ENCODE data around the gene BLOC1S3.

The BLOC1S3 gene

DNA sequence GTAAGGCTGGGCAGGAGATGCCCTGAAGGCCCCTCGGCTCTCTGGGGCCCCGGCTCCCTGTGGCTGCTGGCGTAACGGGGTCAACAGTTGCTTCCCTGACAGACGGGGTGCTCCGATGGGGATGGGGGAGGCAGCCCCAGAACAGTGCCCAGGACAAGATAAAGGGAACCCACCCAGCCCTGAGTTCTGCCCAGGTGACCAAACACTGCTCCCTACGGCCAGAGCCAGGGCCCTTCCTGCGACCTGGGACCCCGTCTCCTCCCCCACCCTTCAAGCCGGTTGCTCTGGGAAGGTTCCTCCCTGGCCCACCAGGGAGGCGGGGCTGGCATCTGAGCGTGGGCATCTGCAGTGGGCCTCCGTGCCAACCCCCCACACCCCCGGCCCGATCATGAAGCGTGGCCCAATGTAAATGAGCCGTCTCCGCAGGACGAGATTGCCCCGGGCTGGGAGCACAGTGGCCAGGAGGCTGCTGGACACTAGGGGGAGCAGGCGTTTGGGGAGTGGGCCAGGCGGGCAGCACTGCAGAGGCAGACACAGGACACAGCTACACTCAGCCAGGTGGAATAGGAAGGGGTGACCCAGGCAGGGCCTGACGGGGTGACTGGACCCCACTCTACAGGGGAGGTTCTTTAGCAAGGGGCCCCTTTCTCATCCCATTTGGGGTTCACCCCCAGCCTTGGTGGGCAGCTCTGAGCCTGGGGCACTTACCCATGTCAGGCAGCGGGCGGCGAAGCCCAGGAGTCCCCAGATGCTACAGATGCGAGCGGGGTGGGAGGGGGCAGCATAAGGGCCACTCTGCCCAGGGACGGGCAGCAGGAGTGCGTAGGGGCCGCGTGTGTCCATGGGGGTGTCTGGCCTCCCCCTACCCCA, 16.6 kb upstream of the BLOC1S3 start:
- no peak for DNase-seq (ENCODE audit: low read depth, low spot score)

DNA sequence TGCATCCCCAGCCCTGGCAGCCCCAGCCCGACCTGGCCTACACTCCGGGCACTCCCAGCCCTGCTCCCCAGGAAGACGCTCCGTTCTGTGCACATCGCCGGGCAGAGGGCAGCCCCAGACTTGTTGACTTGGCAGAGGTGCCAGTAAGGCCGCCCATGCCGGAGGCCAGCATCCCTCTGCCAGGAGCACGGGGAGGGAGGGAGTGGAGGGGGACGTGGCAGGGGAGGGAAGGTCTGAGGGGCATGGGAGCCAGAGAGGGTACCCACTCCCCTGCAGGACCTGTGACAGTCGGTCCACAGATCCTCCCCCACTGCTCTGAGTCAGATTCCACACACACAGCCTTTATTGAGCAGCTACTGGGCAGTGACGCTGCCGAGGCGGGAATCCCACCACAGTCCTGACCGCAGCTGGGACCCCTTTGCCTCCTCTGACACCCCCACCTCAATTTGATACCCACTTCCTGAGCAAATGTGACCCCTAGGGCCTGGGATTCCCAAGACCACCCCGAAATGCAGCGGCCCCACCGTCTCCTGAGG, 15.9 kb upstream of the BLOC1S3 start:
- no peak for DNase-seq (ENCODE audit: low read depth, low spot score)

- DNase-seq (ENCODE audit: low read depth, low spot score), result no peak
These were observed 15.4 kb upstream of the BLOC1S3 start for GRCh38 chr19:45163156-45163555.

DNA sequence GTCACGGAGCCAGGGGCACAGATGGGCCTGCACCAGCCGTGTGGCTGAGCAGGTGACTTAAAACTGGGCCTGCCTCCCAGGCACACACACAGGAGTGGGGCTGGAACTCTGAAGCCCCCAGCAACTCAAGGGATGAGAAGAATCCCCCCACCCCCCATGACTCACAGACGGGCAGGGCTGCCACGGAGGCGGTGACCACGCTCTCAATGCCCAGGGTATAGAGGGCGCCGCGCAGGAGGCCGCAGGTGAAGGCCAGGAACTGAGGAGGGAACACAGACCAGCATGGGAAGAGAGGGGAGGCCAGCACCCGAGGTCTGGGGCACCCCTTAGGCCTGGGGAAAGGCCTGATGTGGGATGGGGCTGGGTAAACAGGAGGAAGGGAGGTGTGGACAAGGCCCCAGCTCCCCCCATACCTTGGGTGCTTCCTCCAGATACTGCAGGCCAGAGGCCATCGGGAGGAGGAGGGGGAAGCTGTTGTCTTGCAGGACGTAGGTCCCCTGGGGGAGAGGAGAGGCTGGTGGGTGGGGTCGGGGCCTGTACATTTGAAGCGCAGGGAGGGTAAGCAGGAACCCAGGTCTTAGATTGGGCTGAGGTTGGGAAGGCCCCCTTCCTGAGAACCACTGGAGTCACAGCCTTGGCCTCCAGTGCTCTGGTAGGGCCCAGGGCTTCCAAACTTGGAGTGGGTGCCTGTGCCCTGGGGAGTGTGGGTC, 14.7 kb upstream of the BLOC1S3 start:
- no peak for DNase-seq (ENCODE audit: low read depth, low spot score)

DNA sequence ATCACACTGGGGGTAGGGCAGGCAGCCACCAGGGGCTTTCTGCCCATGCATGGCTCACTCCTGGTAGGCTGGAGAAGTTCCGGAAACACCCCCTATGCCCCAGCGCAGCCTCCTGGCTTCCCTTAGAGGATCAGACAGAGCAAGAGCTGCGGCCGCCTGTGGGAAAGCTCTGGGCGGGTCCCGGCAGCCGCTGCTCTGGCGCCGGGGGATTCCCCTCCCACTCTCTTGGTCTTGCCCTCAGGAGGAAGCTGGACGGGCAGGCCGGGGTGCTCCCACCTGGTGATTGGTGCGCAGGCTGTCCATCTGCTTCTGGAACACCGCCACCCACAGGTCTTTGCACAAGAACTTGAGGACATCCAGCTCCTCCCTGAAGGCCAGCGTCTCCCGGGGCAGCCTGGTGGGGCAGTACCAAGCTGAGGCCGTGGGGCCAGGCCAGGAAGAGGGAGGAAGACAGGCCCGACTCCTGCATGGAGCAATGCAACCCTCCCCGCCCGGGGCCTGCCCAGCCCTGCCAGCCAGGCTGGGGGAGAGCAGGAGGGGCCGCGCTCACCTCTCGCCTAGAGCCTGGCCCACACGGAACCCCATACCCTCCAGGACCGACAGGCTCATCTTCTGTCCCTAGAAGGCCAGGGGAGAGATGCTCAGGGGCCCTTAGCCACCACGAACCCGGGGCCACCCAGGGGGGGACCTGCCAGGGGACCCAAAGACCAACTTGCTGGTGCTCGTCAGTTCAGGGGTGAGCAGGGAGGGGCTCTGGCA, 13.8 kb upstream of the BLOC1S3 start:
- no peak for DNase-seq (ENCODE audit: low read depth, low spot score)

- DNase-seq (ENCODE audit: low read depth, low spot score), result no peak
These were observed 11.8 kb upstream of the BLOC1S3 start for GRCh38 chr19:45166723-45167252.

GRCh38 chr19:45168767-45169351, 9.7 kb upstream of the BLOC1S3 start:
- no peak for DNase-seq (ENCODE audit: low read depth, low spot score)

GRCh38 chr19:45169602-45170001, 9.0 kb upstream of the BLOC1S3 start:
- DNase-seq (ENCODE audit: low read depth, low spot score), result no peak

DNA sequence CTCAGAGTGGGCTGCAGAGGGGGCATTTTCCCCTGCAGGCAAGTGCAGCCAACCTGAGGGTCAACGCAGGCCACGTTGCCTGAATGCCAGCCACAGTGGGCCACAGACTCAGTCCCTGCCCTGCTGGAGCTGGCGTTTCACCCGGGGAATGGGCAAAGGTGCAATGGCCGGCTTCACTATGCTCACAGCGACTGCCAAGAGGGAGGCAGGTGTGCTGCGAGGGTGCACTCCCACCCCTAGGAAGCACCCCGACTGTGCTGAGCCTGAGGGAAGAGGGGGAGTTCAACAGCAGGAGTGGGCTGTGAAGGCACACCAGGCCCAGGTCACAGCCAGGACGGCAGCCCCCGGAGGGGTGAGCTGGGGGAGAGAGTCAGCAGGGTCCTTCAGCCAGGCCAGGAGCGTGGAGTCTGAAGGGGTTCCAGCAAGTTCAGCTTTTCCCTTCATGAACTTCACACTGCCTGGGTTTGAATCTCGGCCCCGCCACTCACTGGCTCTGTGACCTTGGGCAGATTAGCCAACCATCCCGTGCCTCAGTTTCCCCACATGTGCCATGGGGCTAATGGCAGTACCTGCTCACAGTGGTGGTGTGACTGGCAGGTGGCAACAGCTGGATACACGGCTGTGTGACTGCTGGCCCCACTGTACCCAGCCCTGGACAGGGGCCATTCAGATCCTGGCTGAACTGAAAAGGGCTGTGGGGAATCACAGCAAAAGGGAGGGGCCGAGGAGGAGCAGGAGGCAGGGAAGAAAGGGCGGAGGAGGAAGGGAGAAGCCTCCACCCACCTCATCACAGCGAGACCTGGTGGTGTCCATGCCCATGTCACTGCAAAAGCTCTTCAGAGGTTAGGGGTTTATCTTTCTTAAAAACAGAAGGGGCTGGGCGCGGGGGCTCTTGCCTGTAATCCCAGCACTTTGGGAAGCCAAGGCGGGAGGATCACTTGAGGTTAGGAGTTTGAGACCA, 8.2 kb upstream of the BLOC1S3 start:
- DNase-seq (ENCODE audit: low read depth, low spot score), result no peak

- no peak for DNase-seq (ENCODE audit: low read depth, low spot score)
These were observed 7.4 kb upstream of the BLOC1S3 start for GRCh38 chr19:45171211-45171623.

DNA sequence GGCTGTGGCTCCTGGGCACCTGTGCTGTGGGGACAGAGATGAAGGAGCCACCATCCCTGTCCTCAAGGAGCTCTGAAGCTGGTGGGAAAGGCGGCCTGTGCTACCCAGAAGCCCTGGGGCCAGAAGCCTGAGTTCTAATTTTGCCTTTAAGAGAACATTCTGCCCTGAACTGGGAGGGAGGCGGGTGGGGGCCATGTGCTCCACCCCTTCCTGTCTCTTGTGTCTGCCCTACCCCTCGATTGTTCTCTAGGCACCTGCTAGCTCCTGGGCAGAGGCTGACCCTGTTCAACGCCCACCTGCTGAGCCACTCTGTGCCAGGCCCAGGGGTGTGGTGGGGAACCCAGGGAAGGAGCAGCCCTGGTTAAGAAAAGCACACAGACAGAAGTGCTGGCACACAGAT, 6.4 kb upstream of the BLOC1S3 start:
- DNase-seq (ENCODE audit: low read depth, low spot score), result no peak

DNA sequence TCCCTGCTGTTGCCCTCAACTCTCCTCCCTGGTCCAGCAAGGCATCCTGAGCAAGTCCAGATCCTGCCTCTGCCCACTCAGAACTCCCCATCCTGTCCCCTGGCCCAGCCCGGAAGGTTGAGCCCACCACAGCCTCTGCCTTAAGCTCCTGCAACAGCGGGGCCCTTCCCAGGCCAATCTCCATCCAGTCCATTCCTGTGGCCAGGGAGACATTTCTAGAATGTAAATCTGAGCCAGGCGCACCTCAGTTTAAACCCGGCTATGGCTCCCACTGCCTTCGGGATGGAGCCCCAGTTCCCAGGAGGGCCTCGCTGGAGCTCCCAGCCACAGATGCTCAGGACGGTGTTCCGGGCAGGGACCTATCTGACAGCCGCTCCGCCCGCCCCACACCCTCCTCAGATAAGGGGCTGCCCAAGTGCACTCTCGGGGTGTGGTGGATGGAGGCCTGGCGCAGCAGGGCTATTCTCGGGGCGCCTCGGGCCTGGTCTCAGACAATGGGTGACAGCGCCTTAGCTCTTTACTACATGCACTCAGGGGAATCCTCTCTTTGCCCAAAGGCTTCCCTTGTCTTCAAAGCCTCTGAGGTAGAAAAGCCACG, 5.9 kb upstream of the BLOC1S3 start:
- DNase-seq (ENCODE audit: low read depth, low spot score), result no peak

DNA sequence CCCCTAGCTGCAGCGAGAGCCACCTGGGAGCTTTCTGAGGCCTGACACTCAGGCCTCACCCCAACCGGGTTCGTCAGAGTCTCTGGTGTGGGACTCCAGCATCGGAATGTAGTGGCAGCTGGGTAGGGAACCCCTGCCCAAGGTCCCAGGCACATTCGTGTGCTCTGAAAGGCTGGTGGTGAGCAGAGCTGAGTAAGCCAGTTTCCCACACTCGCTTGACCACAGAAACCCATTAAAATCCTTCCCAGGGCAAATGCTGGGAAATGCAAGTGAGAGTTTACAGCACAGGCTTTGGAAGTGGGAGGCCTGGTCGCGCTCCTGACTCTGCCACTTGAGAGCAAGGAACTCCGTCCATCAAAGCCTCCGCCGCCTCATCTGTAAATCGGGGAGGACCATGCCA, 4.8 kb upstream of the BLOC1S3 start:
- DNase-seq (ENCODE audit: low read depth, low spot score), result no peak

DNA sequence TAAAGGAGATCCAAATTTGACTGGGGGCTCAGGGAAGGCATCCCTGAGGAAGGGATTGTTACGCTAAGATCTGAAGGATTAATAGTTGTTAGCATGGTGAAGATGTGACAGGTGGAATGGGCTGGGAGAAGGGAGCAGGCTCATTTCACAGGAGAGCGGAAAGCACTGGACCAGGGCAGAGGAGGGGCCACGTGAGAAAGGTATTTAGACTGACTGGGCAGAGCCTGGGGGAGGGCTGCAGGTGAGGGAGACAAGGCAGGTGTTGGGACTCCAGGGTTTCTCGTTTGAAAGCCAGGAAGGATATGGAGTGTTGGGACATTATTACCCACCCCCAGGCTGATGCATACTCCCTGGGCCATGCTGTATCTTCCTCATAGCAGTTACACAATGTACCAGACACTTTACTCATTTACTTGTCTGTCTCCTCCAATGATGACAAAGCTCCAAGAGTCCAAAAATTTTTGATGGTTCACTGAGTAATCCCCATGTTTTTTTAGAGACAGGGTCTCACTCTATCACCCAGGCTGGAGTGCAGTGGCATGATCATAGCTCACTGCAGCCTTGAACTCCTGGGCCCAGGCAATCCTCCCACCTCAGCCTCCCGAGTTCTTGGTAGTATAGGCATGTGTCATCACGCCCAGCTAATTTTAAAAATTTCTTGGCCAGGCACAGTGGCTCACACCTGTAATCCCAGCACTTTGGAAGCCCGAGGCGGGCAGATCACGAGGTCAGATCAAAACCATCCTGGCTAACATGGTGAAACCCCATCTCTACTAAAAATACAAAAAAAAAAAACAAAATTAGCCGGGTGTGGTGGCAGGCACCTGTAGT, 2.9 kb upstream of the BLOC1S3 start:
- no peak for DNase-seq (ENCODE audit: low read depth, low spot score)

- DNase-seq (ENCODE audit: low read depth, low spot score), result no peak
These were observed 745 bp upstream of the BLOC1S3 start, which contains the start of gene TRAPPC6A for GRCh38 chr19:45177817-45178261. TRAPPC6A (minus strand) TSS chr19:45178237; CDS start chr19:45178218, 19 bp downstream.

DNA sequence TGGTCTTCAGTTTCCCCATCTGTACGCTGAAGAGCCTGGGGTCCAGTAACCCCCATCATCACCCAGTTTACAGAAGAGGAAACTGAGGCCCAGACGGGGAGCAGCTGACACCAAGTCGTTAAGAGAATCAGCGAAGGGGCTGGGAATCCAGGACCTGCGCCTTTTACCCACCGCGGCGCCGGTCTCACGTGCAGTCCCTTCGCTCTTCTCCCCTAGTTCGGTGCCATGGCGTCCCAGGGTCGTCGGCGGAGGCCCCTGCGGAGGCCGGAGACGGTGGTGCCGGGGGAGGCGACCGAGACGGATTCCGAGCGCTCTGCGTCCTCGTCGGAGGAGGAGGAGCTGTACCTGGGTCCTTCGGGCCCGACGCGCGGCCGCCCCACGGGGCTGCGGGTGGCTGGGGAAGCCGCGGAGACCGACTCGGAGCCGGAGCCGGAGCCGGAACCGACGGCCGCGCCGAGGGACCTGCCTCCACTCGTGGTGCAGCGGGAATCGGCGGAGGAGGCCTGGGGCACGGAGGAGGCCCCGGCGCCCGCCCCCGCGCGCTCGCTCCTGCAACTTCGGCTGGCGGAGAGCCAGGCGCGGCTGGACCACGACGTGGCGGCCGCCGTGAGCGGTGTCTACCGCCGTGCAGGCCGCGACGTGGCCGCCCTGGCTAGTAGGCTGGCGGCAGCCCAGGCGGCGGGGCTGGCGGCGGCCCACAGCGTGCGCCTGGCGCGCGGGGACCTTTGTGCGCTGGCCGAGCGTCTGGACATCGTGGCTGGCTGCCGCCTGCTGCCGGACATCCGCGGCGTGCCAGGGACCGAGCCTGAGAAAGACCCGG, 698 bp downstream of the BLOC1S3 start:
- DNase-seq (ENCODE audit: low read depth, low spot score), result no peak

DNA sequence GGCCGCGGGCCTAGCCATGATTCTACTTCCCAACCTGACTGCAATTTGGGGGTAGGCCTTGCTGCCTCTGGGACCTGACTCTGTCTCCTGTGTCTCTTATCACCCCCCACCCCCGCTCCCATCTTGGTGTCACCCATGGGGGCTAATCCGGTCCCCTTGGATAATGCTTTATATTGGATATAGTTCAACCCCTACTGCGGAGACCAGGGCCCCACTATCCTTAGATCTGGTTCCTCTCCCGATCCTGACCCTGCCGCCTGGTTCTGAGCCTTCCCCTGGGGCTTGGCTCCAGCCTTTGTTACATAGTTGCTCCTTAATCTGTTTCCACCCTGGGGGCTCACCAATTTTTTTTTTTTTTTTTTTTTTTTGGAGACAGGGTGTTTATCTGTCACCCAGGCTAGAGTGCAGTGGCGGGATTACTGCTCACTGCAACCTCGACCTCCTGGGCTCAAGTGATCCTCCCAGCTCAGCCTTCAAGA, 1.3 kb downstream of the BLOC1S3 start:
- no peak for DNase-seq (ENCODE audit: low read depth, low spot score)

DNA sequence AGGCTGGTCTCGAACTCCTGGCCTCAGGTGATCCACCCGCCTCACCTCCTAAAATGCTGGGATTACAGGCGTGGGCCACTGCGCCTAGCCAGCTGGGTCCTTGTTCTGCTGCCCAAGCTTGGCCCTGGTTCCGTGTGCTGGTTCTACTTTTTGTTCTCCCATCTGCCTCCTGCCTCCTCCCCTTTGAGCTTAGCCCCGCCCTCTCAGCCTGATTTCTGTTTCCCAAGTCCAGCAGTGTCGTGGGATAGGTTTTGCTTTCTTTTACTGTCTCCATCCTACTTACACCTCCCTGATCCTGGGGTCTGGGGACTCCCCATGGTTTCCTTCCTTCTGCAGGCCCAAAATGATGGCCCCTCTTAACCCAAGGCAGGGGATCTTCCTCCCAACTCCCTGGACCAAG, 2.4 kb downstream of the BLOC1S3 start:
- DNase-seq (ENCODE audit: low read depth, low spot score), result no peak

All from iPS DF 19.7 (cell line).